ENCODE data around the gene COX4I1.

The COX4I1 gene

DNA sequence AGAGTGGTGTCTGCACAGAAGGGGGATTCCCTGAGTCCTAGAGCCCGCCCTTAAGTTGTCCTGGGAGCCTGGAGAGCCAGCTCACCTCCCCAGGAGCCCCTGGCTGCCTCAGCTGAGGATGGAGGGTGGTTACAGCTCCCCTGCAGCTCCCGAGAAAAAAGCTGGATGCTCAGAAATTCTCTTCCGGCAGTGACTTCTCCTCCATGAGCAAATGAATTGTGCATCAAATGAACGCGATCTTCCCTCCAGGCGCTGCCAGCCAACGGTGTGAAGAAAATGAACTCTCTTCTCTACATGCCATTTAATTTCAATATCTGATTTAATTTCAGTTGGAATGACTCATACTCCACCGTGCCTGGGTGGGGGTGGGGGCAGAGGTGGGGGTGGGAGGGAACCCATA, 34.3 kb upstream of the COX4I1 start:
- in situ Hi-C loops (cut with MboI; ENCODE audit: low pct_unique_long_range_greater_than_20kb, low sequenced_read_pairs): no loop called here
- no peak for DNase-seq

- in situ Hi-C loops (cut with MboI; ENCODE audit: low pct_unique_long_range_greater_than_20kb, low sequenced_read_pairs): no loop called here
- no peak for DNase-seq
Measured at GRCh38 chr16:85765767-85766166, 33.7 kb upstream of the COX4I1 start.

DNA sequence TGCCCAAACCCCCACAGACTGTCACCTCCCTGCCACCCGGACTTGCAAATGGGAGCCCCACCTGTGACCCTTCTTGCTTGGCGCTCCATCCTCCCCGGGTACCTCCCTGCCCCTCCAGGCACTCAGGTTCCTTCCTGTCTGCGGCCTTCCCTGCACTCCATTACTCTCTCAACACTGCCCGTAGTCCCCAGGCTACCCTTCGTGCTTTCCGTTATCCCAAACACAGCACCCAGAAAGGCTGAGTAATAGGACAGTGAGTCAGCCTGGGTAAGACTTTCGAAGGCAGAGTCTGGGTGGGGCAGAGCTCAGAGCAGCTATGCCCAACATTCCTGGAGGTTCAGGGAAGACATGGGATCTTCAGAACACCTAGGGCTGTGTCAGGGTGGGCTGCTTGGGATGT, 32.0 kb upstream of the COX4I1 start:
- DNase-seq: no peak
- in situ Hi-C loops (cut with MboI; ENCODE audit: low pct_unique_long_range_greater_than_20kb, low sequenced_read_pairs): no loop called here

- no peak for DNase-seq
- in situ Hi-C loops (cut with MboI; ENCODE audit: low pct_unique_long_range_greater_than_20kb, low sequenced_read_pairs): no loop called here
Measured at GRCh38 chr16:85768199-85768598, 31.3 kb upstream of the COX4I1 start.

DNA sequence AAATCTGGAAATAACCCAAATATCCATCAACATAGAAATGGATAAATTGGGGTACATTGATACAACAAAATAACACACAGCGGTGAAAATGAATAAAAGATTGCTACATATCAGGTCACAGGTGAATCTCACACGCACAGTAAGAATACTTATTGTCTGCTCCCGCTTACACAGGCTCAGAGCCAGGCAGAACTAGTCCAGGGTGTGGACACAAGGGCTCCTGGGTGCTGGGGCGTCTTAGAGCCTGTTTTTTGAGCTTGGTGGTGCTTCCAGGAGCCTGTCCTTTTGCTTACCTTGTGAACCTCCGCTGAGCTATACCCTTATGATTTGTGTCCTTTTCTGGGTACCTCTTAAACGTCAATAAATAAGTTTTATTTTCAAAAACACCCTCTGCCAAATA, 28.8 kb upstream of the COX4I1 start:
- no peak for DNase-seq
- in situ Hi-C loops (cut with MboI; ENCODE audit: low pct_unique_long_range_greater_than_20kb, low sequenced_read_pairs): no loop called here

- in situ Hi-C loops (cut with MboI; ENCODE audit: low pct_unique_long_range_greater_than_20kb, low sequenced_read_pairs): no loop called here
- DNase-seq: no peak
Measured at GRCh38 chr16:85773044-85773443, 26.5 kb upstream of the COX4I1 start.

GRCh38 chr16:85774136-85774535, 25.4 kb upstream of the COX4I1 start:
- DNase-seq: no peak
- in situ Hi-C loops (cut with MboI; ENCODE audit: low pct_unique_long_range_greater_than_20kb, low sequenced_read_pairs): no loop called here

DNA sequence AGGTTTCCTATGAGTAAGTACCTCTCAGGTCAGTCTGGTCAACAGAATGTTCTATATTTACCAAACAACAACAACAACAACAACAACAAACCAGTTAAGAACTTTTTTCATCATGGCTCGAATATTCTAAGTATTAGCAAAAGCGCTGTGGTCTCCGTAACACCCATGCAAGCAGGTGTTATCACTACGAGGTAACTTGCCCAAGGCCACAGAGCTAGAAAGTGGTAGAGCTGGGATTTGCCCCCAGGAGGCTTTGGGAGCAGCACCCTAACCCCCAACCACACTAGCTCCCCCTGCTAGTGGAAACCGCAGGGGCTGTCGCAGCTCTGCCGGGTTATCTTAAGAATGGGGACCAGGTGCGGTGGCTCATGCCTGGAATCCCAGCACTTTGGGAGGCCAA, 24.7 kb upstream of the COX4I1 start:
- no peak for DNase-seq
- in situ Hi-C loops (cut with MboI; ENCODE audit: low pct_unique_long_range_greater_than_20kb, low sequenced_read_pairs): no loop called here

DNA sequence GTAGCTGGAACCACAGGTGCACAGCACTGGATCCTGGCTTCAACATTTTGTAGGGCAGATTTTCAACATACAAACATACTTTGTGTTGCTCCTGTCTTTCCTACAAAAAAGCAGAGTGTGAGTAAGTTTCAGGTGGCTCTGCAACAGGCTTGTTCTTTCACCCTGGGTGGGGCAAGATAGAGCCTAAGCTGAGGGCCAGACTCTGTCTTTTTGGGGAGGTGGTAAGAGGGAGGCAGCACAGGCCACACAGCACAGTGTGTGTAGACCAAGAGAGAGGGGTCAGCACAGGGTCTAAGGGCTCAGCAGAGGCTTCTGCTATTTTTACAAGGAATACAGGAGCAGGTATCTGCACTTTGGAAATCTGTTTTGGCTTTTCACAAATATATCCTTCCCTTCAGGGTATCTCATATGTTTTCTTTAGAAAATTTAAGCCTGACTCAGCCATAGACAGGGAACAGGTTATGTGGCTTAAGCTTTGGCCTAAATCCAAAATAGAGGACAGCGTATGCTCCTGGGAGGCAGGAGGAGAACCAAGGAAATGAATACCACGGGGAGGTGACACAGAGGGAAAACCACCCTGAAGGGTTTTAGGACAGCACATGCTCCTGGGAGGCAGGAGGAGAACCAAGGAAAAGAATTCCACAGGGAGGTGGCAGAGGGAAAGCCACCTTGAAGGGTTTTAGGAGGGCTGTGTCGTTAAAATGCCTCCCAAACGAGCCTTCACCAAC, 21.7 kb upstream of the COX4I1 start:
- DNase-seq: no peak
- in situ Hi-C loops (cut with MboI; ENCODE audit: low pct_unique_long_range_greater_than_20kb, low sequenced_read_pairs): no loop called here

GRCh38 chr16:85778873-85779272, 20.6 kb upstream of the COX4I1 start:
- no peak for DNase-seq
- in situ Hi-C loops (cut with MboI; ENCODE audit: low pct_unique_long_range_greater_than_20kb, low sequenced_read_pairs): no loop called here

DNA sequence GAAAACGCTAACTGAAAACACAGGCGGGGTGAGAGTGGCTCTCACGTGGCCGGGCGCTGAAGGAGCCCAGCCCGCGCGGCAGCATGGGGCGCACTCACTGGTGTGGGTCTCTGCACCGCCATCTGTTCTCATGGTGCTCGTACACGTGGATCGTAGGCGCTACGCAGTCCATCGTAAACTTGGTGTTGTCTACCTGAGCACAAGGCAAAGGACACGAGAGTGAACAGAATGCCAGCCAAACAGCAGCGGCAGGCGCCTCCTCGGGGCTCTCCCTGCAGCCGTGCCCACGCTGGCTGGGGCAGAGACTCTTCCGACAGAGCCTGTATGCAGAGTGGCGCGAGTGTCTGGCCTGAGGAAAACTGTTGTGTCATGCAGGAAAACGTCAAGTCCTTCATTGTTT, 19.2 kb upstream of the COX4I1 start:
- in situ Hi-C loops (cut with MboI; ENCODE audit: low pct_unique_long_range_greater_than_20kb, low sequenced_read_pairs): no loop called here
- DNase-seq: no peak

GRCh38 chr16:85781156-85781555, 18.3 kb upstream of the COX4I1 start:
- no peak for DNase-seq
- in situ Hi-C loops (cut with MboI; ENCODE audit: low pct_unique_long_range_greater_than_20kb, low sequenced_read_pairs): no loop called here

GRCh38 chr16:85781695-85782370, 17.7 kb upstream of the COX4I1 start:
- DNase-seq: no peak
- in situ Hi-C loops (cut with MboI; ENCODE audit: low pct_unique_long_range_greater_than_20kb, low sequenced_read_pairs): no loop called here

DNA sequence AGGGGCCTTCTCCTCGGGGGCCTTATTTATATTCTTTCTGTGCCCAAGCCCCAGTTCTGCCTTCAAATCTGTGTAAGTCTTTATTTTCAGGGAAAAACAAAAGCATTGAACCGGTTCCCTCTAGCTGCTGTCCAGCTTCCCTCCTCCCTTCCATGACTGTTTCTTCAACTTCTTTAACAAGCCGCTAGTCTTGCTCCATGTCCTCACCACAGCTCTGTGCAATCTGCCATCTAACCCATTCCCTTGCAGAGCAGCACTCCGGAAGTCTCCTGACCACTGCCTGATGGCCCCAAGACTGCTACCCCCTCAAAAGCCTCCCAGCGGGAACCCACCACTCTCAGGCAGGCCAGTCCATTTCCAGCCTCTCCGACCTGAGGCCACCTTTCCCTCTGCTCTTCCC, 17.0 kb upstream of the COX4I1 start:
- no peak for DNase-seq
- in situ Hi-C loops (cut with MboI; ENCODE audit: low pct_unique_long_range_greater_than_20kb, low sequenced_read_pairs): no loop called here

DNA sequence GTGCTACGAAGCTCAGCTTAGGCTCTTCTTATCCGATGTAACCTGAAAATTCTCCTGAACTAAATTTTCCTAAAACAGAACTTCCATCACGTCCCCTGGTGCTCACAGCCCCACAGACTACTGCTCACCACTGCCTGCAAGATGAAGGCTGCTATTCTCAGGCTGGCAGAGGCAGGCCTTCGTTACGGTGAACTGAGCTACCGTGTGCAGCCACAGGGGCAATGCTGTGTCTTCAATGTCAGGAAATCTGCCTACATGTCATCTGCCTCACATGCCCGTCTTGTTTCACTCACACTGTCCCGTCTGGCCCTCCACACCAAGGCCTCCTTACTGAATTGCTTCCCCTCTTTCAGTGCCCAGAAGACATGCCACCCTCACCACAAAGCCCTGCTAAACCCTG, 16.1 kb upstream of the COX4I1 start:
- DNase-seq: no peak
- in situ Hi-C loops (cut with MboI; ENCODE audit: low pct_unique_long_range_greater_than_20kb, low sequenced_read_pairs): no loop called here

DNA sequence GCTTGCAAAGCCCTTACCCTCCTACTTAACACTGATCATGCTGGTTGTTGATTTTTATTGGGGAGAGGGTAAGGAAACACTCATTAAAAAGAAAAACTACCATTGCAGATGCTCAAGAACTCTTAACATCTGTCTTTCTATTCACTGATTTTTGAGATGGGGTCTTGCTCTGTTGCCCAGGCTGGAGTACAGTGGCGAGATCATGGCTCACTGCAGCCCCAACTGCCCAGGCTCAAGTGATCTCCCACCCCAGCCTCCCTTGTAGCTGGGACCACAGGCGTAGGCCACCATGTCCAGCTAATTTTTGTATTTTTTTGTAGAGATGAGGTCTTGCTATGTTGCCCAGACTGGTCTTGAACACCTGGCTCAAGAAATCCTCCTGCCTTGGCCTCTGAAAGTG, 14.7 kb upstream of the COX4I1 start:
- in situ Hi-C loops (cut with MboI; ENCODE audit: low pct_unique_long_range_greater_than_20kb, low sequenced_read_pairs): no loop called here
- no peak for DNase-seq

DNA sequence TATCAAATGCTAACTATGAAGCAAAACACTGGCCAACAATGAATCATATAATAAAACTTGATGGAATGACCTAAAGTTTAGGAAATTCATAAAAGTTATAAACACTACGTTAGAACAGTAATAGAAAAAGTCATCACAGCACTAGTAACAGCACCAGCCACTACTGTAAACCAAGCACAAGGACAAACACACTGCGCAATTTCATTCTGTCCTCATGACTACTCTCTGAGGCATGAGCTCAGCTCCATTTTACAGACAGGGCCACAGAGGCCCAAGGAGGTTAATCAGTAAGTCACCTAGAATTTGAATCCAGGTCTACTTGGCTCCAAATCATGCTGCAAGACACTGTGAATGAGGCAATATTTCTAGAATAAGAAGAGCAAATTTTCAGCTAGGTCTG, 13.6 kb upstream of the COX4I1 start:
- in situ Hi-C loops (cut with MboI; ENCODE audit: low pct_unique_long_range_greater_than_20kb, low sequenced_read_pairs): no loop called here
- no peak for DNase-seq

GRCh38 chr16:85788819-85789218, 10.7 kb upstream of the COX4I1 start:
- no peak for DNase-seq
- in situ Hi-C loops (cut with MboI; ENCODE audit: low pct_unique_long_range_greater_than_20kb, low sequenced_read_pairs): no loop called here

DNA sequence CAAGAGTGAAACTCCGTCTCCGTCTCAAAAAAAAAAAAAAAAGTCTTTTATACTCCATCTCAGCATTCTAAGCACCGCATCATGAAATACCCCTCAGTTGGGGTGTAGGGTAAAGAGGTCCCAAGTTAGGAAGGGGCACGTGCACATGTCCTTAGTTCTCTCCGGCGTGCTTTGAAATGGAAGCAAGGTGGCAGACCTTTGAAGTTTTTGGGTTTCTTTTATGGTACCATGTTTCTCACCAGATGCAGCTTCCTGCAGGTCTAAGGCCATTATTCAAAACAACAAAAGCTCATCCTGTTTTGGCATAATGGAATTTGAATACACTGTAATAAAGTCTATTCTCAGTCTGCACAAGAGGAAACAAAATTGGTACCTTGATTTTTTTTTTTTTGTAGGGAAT, 9.7 kb upstream of the COX4I1 start:
- in situ Hi-C loops (cut with MboI; ENCODE audit: low pct_unique_long_range_greater_than_20kb, low sequenced_read_pairs): no loop called here

DNA sequence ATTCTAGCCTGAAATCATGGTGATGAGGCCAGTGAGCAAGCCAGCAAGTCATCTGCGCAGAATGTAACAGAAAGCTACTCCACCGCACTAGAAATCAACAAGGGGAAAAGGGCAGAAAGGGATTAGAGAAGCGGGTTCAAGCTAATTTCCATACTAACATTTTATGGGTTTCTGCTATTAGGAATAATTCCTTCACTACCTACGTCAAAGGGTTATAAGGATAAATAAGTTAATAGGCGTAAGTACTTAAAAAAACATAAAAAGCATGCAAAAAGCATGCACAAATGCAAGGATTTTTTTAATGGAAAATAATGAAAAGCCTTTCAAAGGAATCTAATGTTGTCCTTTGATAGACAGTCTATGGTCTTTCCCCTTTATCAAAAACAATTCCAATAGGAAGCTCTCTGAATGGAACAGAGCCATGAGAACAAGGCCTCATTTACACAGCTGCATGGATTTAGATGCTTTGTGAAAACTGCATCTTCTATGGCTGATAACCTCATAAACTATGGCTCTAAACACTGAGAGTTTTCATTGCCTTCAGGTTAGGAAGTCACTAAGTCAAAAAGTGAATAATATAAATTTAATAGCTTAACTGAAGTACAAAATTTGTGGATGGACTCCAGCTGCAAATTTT, 5.7 kb upstream of the COX4I1 start:
- DNase-seq: no peak
- in situ Hi-C loops (cut with MboI; ENCODE audit: low pct_unique_long_range_greater_than_20kb, low sequenced_read_pairs): no loop called here

More for the DNA sequence above, 9.7 kb upstream of the COX4I1 start:
- no peak for DNase-seq

GRCh38 chr16:85794696-85795095, 4.8 kb upstream of the COX4I1 start:
- in situ Hi-C loops (cut with MboI; ENCODE audit: low pct_unique_long_range_greater_than_20kb, low sequenced_read_pairs): no loop called here
- DNase-seq: no peak

Data from KBM-7 (cell line).